ENCODE results near the gene GIMAP5. TPM values are rescaled to one million over a fixed set of nuclear protein-coding genes. Genes with fewer than 3 reads are reported as not detected.

Gene GIMAP5
- total and polyA plus RNA-seq, 2 of the 13 experiments (the other 11 are each of a cell fraction or from before 2014, with no cell fraction given) = not detected

DNA sequence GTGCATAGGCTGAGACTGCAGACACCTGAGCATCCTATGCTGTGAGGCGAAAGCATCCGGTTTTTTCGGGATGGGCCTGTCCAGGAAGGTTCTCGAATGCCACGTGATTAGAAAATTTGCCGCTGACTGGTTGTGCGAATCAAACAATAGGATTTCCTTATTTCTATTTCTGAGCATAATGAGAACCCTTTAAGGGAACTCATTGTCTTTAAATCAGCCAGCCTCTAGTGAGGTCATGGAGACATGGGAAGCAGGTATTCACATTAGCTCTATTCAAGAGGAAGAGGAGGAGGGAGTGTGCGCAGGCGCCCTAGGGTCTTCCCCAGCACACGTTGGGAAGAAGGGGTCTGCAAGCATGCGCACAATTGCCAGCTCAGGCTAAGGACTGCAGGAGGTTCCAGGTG is 15.2 kb upstream of the GIMAP5 start:
- BruUV-seq (replicated peaks) = no TSS peak
- H3K27me3 ChIP-seq (ENCODE audit: control insufficient read depth in 1 of 2, insufficient read depth in 2 of 2, low read length in 2 of 2) = peaks cover 0 to 10% of the 10 kb centered on the region in 2 experiments; a peak in 3 of 5 replicates
- no peak for TF ChIP-seq ZNF160 (CRISPR knock-in tag; IDR thresholded peaks at IDR 0.05)
- no peak for TF ChIP-seq ZNF616 (CRISPR knock-in tag; IDR thresholded peaks at IDR 0.05; ENCODE audit: low read depth)
- no peak overlapping the region for H3K4me2 ChIP-seq (ENCODE audit: low read depth, low read length)
- H3K27ac ChIP-seq (ENCODE audit: extremely low read length, insufficient read depth, low read length) = no peak overlapping the region
- CTCF ChIA-PET (ENCODE audit: low intra/inter-chr PET ratio, low total read pairs) = no interaction called here
- H3K9ac ChIP-seq (ENCODE audit: insufficient read depth, low read depth, low read length) = no peak overlapping the region
- no peak for ATAC-seq
- WGBS (ENCODE audit: low lambda C conversion rate) = 60% methylated on average over 11 of the region's 11 CpGs
- no peaks in the 10 kb centered on the region for H3K9me3 ChIP-seq (ENCODE audit: low read length)
- no peak overlapping the region for H3K4me3 ChIP-seq (replicated peaks in 1 of 3; ENCODE audit: insufficient read depth in 1 of 3, low read depth in 2 of 3, low read length in 3 of 3)
- DNase-seq (ENCODE audit: low spot score) = no peak
- intact Hi-C loops (cut with micrococcal nuclease; ENCODE audit: unreplicated experiment) = no loop called here
- FAIRE-seq = no peak
- POLR2A ChIA-PET = no interaction called here
- peaks cover 3% of the 10 kb centered on the region; the same call in 1 of the 2 replicates for H3K4me1 ChIP-seq (ENCODE audit: insufficient read depth, low read length)
- in situ Hi-C loops (cut with HindIII; ENCODE audit: extremely low pct_ligation_motif_present, low pct_unique_long_range_greater_than_20kb) = no loop called here
- H4K20me1 ChIP-seq (ENCODE audit: insufficient read depth, low read length) = no peaks in the 10 kb centered on the region
- H2AFZ ChIP-seq (ENCODE audit: low read length) = no peak overlapping the region
- no peaks in the 10 kb centered on the region for H3K36me3 ChIP-seq (replicated peaks in 1 of 2; ENCODE audit: control insufficient read depth in 1 of 2, insufficient read depth in 2 of 2, low read length in 2 of 2)
- no peaks in the 10 kb centered on the region for H3K79me2 ChIP-seq (ENCODE audit: insufficient read depth, low read length)

DNA sequence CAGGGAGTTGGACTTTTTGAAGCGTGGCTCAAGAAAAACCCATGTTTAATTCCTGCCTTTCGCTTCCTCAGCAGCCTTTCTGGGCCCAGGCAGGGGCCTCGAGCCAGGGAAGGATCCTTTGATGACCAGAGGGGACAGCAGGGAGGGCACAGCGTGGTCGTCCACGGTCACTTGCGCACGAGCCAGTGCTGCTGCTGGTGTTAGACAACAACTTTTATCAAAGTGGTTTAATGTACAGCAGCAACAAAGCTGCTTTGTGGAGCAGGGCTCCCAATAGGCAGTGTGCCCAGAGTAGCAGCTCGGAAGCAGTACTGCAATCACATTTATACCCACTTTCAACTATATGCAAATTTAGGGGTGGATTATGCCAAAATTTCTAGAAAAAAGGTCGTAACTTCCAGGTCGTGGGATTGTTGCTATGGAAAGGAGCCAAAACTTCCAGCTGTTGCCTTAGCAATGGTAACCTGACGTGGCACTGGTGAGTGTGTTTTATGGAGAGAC is 14.7 kb upstream of the GIMAP5 start:
- CTCF ChIA-PET (ENCODE audit: low intra/inter-chr PET ratio, low total read pairs) = no interaction called here
- no peak overlapping the region for H3K4me3 ChIP-seq (replicated peaks in 1 of 3; ENCODE audit: insufficient read depth in 1 of 3, low read depth in 2 of 3, low read length in 3 of 3)
- 11% methylated on average over 10 of the region's 12 CpGs for WGBS (ENCODE audit: low lambda C conversion rate)
- intact Hi-C loops (cut with micrococcal nuclease; ENCODE audit: unreplicated experiment) (no loop called here), in situ Hi-C loops (cut with HindIII; ENCODE audit: extremely low pct_ligation_motif_present, low pct_unique_long_range_greater_than_20kb) (no loop called here)
- no peak for FAIRE-seq
- no peak overlapping the region for H3K9ac ChIP-seq (ENCODE audit: insufficient read depth, low read depth, low read length)
- peaks cover 8% of the 10 kb centered on the region for H3K4me1 ChIP-seq (ENCODE audit: insufficient read depth, low read length)
- POLR2A ChIA-PET = no interaction called here
- H2AFZ ChIP-seq (ENCODE audit: low read length) = no peak overlapping the region
- no peaks in the 10 kb centered on the region for H3K9me3 ChIP-seq (ENCODE audit: low read length)
- ATAC-seq = no peak
- no peak overlapping the region for H3K27ac ChIP-seq (ENCODE audit: extremely low read length, insufficient read depth, low read length)
- H3K36me3 ChIP-seq (replicated peaks in 1 of 2; ENCODE audit: control insufficient read depth in 1 of 2, insufficient read depth in 2 of 2, low read length in 2 of 2) = no peaks in the 10 kb centered on the region
- peaks cover 0 to 9% of the 10 kb centered on the region in 2 experiments; a peak in 2 of 5 replicates for H3K27me3 ChIP-seq (ENCODE audit: control insufficient read depth in 1 of 2, insufficient read depth in 2 of 2, low read length in 2 of 2)
- no peak overlapping the region for H3K4me2 ChIP-seq (ENCODE audit: low read depth, low read length)
- TF ChIP-seq, protein P1, sequence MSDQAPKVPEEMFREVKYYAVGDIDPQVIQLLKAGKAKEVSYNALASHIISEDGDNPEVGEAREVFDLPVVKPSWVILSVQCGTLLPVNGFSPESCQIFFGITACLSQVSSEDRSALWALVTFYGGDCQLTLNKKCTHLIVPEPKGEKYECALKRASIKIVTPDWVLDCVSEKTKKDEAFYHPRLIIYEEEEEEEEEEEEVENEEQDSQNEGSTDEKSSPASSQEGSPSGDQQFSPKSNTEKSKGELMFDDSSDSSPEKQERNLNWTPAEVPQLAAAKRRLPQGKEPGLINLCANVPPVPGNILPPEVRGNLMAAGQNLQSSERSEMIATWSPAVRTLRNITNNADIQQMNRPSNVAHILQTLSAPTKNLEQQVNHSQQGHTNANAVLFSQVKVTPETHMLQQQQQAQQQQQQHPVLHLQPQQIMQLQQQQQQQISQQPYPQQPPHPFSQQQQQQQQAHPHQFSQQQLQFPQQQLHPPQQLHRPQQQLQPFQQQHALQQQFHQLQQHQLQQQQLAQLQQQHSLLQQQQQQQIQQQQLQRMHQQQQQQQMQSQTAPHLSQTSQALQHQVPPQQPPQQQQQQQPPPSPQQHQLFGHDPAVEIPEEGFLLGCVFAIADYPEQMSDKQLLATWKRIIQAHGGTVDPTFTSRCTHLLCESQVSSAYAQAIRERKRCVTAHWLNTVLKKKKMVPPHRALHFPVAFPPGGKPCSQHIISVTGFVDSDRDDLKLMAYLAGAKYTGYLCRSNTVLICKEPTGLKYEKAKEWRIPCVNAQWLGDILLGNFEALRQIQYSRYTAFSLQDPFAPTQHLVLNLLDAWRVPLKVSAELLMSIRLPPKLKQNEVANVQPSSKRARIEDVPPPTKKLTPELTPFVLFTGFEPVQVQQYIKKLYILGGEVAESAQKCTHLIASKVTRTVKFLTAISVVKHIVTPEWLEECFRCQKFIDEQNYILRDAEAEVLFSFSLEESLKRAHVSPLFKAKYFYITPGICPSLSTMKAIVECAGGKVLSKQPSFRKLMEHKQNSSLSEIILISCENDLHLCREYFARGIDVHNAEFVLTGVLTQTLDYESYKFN (CRISPR knock-in tag; conservative IDR thresholded peaks at IDR 0.05) = no peak
- TF ChIP-seq, protein P2, sequence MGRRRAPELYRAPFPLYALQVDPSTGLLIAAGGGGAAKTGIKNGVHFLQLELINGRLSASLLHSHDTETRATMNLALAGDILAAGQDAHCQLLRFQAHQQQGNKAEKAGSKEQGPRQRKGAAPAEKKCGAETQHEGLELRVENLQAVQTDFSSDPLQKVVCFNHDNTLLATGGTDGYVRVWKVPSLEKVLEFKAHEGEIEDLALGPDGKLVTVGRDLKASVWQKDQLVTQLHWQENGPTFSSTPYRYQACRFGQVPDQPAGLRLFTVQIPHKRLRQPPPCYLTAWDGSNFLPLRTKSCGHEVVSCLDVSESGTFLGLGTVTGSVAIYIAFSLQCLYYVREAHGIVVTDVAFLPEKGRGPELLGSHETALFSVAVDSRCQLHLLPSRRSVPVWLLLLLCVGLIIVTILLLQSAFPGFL (CRISPR knock-in tag; IDR thresholded peaks at IDR 0.05) = no peak
- no peak for TF ChIP-seq ZIK1 (CRISPR knock-in tag; IDR thresholded peaks at IDR 0.05; ENCODE audit: borderline replicate concordance, low read depth)
- no peak for TF ChIP-seq AKAP8 (CRISPR knock-in tag; IDR thresholded peaks at IDR 0.05)
- H3K79me2 ChIP-seq (ENCODE audit: insufficient read depth, low read length) = no peaks in the 10 kb centered on the region
- DNase-seq (ENCODE audit: low spot score) = no peak
- BruUV-seq (replicated peaks) = no TSS peak
- no peaks in the 10 kb centered on the region for H4K20me1 ChIP-seq (ENCODE audit: insufficient read depth, low read length)
